Cardiac septum (tissue), 1 donor: Measurements from ENCODE around the gene SF3B4. TPM values are rescaled to one million over a fixed set of nuclear protein-coding genes. Genes with fewer than 3 reads are reported as not detected.

Experiments used
- total RNA-seq: library from RNA; stranded (reverse); fragmentation: NEBNext Ultra II Directional; extraction: Animal tissue kit (Norgen Biotek cat#: 25700); gene quantifications from one replicate; pipeline ENCODE4 v1.2.1, GENCODE V29; 2021
- donor health status: DM: no; HTN: no; CAD: no.

SF3B4 gene
- total RNA-seq, 1 donor from 2014 or later, result 30.3 TPM

Other genes with a start within 250 kb of the SF3B4 start
- gene FCGR1A, start 145.1 kb downstream of the SF3B4 start, total RNA-seq, result 8.1 TPM
- gene BOLA1, start 28.2 kb downstream of the SF3B4 start, total RNA-seq, result 13.8 TPM
- gene SV2A, start 10.0 kb downstream of the SF3B4 start, total RNA-seq, result 0.83 TPM
- gene MTMR11, start 9.1 kb upstream of the SF3B4 start, total RNA-seq, result 6.1 TPM
- gene OTUD7B, start 82.9 kb upstream of the SF3B4 start, total RNA-seq, result 32.6 TPM
- gene VPS45, start 140.0 kb upstream of the SF3B4 start, total RNA-seq, result 71.6 TPM
- 88.8 TPM for gene PLEKHO1, start 222.1 kb upstream of the SF3B4 start, total RNA-seq